HL-60 (cell line): ENCODE results near the gene TSHZ1.

Source experiments
- DNase-seq, 2 experiments: peaks; one replicate each; pipeline ENCODE4 v3.0.0-alpha.2; 2010 to 2020; ENCODE audit warnings: low read depth in 1 of 2, low spot score in 1 of 2
- H3K27ac ChIP-seq: fragments of 250-450 bp; sonication (Bioruptor Pico); replicated peaks from 2 replicates; pipeline ENCODE4 v1.5.1; 2020; ENCODE audit warnings: mild to moderate bottlenecking, moderate library complexity
- H3K27me3 ChIP-seq: fragments of 250-450 bp; sonication (Bioruptor Pico); 2 replicates; pipeline ENCODE4 v1.5.1; 2021; ENCODE audit warnings: mild to moderate bottlenecking, moderate library complexity; ENCODE audit not compliant: insufficient read depth, poor library complexity, severe bottlenecking
- H3K4me3 ChIP-seq: replicated peaks from 2 replicates; pipeline ENCODE4 v1.5.1; 2011; ENCODE audit warnings: mild to moderate bottlenecking, control low read depth, low read length; ENCODE audit not compliant: insufficient read depth
- GABPA ChIP-seq: IDR thresholded peaks from 2 replicates; pipeline ENCODE4 v1.6.1; 2012; ENCODE audit warnings: low read depth
- POLR2AphosphoS5 ChIP-seq: IDR thresholded peaks from 2 replicates; pipeline ENCODE4 v1.6.1; 2012; ENCODE audit warnings: low read depth
- SPI1 ChIP-seq: IDR thresholded peaks from 2 replicates; pipeline ENCODE4 v1.6.1; 2012; ENCODE audit warnings: low read depth, mild to moderate bottlenecking, borderline replicate concordance
- TF ChIP-seq, protein P1 (sequence below): IDR thresholded peaks from 2 replicates; pipeline ENCODE4 v1.6.1; 2012; ENCODE audit warnings: low read depth; ENCODE audit not compliant: insufficient replicate concordance
- TF ChIP-seq, protein P2 (sequence below): IDR thresholded peaks from one replicate; pipeline ENCODE4 v1.5.1; 2011; ENCODE audit warnings: low read length, control low read depth, inconsistent platforms; ENCODE audit not compliant: insufficient read depth

TSHZ1 gene

DNA sequence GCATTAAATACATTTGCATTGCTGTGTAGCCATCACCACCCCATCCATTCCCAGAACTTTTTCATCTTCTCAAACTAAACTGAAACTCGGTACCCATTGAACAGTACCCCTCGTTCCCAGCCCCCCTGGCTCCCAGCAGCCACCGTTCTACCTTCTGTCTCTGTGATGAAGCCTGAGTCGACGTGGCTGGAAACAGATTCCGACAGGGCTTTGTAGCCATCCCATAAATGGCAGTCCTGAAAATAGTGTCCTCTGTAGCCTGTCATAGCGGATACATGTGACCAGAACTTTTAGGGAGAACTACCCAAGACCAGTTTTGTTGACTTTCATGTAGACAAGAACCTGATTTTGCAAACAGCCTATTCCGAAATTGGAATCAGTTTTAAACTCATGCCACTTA, 59.1 kb downstream of the TSHZ1 start:
- no peak for DNase-seq
- H3K27me3 ChIP-seq, result no peaks in the 10 kb centered on the region
- no peak overlapping the region for H3K4me3 ChIP-seq
- no peak for TF ChIP-seq POLR2AphosphoS5
- no peak overlapping the region for H3K27ac ChIP-seq

DNA sequence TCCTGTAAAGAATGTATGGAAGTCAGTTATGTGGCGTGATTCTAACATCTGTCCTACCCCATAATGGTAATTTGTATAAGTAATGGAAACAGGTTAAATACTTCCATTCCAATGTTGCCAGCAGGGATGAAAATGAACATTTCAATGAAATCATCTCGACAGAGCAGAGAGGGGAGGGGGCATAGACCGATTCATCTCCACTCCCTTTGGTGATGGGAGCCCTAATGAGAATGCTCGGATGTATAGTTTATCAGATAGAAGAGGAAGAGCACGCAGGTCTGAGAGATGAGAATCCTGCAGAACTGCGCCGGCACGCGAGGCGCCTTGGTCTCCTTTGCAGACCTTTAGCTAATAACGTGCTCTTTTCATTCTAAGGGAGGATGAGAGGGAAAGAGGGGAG, 61.4 kb downstream of the TSHZ1 start:
- Histone ChIP-seq H3K27me3 (no peaks in the 10 kb centered on the region), H3K4me3 (no peak overlapping the region), H3K27ac (no peak overlapping the region)
- no peak for TF ChIP-seq POLR2AphosphoS5
- TF ChIP-seq, protein P1, sequence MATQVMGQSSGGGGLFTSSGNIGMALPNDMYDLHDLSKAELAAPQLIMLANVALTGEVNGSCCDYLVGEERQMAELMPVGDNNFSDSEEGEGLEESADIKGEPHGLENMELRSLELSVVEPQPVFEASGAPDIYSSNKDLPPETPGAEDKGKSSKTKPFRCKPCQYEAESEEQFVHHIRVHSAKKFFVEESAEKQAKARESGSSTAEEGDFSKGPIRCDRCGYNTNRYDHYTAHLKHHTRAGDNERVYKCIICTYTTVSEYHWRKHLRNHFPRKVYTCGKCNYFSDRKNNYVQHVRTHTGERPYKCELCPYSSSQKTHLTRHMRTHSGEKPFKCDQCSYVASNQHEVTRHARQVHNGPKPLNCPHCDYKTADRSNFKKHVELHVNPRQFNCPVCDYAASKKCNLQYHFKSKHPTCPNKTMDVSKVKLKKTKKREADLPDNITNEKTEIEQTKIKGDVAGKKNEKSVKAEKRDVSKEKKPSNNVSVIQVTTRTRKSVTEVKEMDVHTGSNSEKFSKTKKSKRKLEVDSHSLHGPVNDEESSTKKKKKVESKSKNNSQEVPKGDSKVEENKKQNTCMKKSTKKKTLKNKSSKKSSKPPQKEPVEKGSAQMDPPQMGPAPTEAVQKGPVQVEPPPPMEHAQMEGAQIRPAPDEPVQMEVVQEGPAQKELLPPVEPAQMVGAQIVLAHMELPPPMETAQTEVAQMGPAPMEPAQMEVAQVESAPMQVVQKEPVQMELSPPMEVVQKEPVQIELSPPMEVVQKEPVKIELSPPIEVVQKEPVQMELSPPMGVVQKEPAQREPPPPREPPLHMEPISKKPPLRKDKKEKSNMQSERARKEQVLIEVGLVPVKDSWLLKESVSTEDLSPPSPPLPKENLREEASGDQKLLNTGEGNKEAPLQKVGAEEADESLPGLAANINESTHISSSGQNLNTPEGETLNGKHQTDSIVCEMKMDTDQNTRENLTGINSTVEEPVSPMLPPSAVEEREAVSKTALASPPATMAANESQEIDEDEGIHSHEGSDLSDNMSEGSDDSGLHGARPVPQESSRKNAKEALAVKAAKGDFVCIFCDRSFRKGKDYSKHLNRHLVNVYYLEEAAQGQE, result no peak
- TF ChIP-seq, protein P2, sequence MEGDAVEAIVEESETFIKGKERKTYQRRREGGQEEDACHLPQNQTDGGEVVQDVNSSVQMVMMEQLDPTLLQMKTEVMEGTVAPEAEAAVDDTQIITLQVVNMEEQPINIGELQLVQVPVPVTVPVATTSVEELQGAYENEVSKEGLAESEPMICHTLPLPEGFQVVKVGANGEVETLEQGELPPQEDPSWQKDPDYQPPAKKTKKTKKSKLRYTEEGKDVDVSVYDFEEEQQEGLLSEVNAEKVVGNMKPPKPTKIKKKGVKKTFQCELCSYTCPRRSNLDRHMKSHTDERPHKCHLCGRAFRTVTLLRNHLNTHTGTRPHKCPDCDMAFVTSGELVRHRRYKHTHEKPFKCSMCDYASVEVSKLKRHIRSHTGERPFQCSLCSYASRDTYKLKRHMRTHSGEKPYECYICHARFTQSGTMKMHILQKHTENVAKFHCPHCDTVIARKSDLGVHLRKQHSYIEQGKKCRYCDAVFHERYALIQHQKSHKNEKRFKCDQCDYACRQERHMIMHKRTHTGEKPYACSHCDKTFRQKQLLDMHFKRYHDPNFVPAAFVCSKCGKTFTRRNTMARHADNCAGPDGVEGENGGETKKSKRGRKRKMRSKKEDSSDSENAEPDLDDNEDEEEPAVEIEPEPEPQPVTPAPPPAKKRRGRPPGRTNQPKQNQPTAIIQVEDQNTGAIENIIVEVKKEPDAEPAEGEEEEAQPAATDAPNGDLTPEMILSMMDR, result no peak
- no peak for TF ChIP-seq SPI1
- no peak for TF ChIP-seq GABPA
- no peak for DNase-seq

DNA sequence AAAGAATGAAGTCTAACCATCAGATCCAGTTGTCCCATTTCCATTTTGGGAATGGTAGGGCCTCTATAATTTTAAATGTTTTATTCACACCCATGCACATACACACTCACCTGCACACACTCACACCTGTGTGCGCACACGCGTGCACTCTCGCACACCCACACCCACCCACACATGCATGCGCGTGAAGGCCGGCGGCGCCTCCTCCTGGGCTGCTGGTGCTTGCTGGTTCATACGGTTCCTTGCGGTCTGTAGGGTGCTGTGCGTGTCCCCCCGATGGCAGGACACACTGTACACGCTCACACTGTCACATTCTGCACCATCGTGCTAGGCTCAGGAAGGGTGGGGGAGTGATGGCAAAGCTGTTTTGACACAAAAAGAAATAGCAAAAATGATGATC, 63.2 kb downstream of the TSHZ1 start:
- H3K4me3 ChIP-seq, result no peak overlapping the region
- no peak for DNase-seq
- no peaks in the 10 kb centered on the region for H3K27me3 ChIP-seq
- no peak for TF ChIP-seq GABPA
- TF ChIP-seq, protein P2, result no peak
- H3K27ac ChIP-seq, result no peak overlapping the region

DNA sequence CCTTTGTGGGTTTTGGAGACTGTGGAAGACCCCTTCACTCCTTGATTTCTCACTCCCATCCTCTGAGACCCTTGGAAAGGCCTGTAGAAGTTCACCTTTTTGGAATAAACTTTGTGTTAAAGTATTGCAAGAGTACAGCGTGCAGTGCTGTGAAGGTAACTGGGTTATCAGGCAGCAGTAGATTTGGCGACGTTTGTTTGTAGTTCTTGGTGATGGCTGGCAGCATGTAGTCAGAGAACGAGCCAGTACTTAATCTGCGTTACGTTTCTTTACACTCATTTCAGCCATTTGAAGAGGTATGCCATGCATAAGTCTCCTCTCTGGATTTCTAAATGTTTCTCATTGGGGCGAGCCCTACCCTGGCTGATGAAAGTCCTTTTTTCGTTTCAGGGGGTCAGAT, 64.6 kb downstream of the TSHZ1 start:
- H3K4me3 ChIP-seq, result no peak overlapping the region
- no peak for TF ChIP-seq GABPA
- TF ChIP-seq SPI1, result no peak
- TF ChIP-seq, protein P2, result no peak
- TF ChIP-seq POLR2AphosphoS5, result no peak
- TF ChIP-seq, protein P1, result no peak

More for the DNA sequence above, 64.6 kb downstream of the TSHZ1 start:
- Histone ChIP-seq H3K27ac (no peak overlapping the region), H3K27me3 (no peaks in the 10 kb centered on the region)
- no peak for DNase-seq
